Activated CD8-positive, alpha-beta T cell treated with anti-CD3 and anti-CD28 coated beads, Interleukin-2, amount 10 ng/mL, durations not matched to agents 7 days and 5 days (primary cell): Measurements from ENCODE around the gene CDH13. TPM values are rescaled to one million over a fixed set of nuclear protein-coding genes. Genes with fewer than 3 reads are reported as not detected.

Experiments used
- ATAC-seq: fragments of 150-1000 bp; cut with Tn5 transposase; one replicate; pipeline ENCODE4 v1.10.0; 2021; ENCODE audit warnings: moderate library complexity
- CTCF ChIA-PET: fragments of 350-600 bp; sonication (Branson Sonifier 250); formaldehyde crosslinking; loops from one replicate; lab custom pipeline; 2021; ENCODE audit warnings: antibody characterized with exemption; lab: Charles Lee
- POLR2A ChIA-PET: fragments of 350-600 bp; sonication (Branson Sonifier 250); formaldehyde crosslinking; loops from one replicate; lab custom pipeline; 2021; ENCODE audit warnings: antibody characterized with exemption; lab: Charles Lee
- DNase-seq: peaks from one replicate; pipeline ENCODE4 v3.0.0-alpha.2; 2020
- H3K27ac Mint-ChIP-seq: one replicate; pipeline ENCODE4 v1.8.0; 2021; ENCODE audit warnings: mild to moderate bottlenecking, mixed read lengths
- H3K27me3 Mint-ChIP-seq: one replicate; pipeline ENCODE4 v1.8.0; 2021; ENCODE audit warnings: low read depth, mixed read lengths
- H3K36me3 Mint-ChIP-seq: one replicate; pipeline ENCODE4 v1.8.0; 2021; ENCODE audit warnings: low read depth, mixed read lengths
- H3K4me1 Mint-ChIP-seq: one replicate; pipeline ENCODE4 v1.8.0; 2021; ENCODE audit warnings: low read depth, mixed read lengths
- H3K4me3 Mint-ChIP-seq: one replicate; pipeline ENCODE4 v1.8.0; 2021; ENCODE audit warnings: mild to moderate bottlenecking, mixed read lengths
- H3K9me3 Mint-ChIP-seq: one replicate; pipeline ENCODE4 v1.8.0; 2022; ENCODE audit warnings: mixed read lengths; ENCODE audit not compliant: insufficient read depth
- total RNA-seq, 2 experiments: library from RNA; stranded (reverse); gene quantifications; one replicate each; pipeline ENCODE4 v1.2.3, GENCODE V29; 2021

CDH13 gene
- total RNA-seq, 2 experiments from 2014 or later, result not detected

- H3K4me3 Mint-ChIP-seq, result no peak overlapping the region
- no peaks in the 10 kb centered on the region for H3K36me3 Mint-ChIP-seq
- ATAC-seq (no peak), DNase-seq (no peak)
- POLR2A ChIA-PET, result no interaction called here
- no peaks in the 10 kb centered on the region for H3K9me3 Mint-ChIP-seq
- CTCF ChIA-PET, result no interaction called here
- peaks cover 4% of the 10 kb centered on the region for H3K27me3 Mint-ChIP-seq
- no peak overlapping the region for H3K27ac Mint-ChIP-seq
- peaks cover 11% of the 10 kb centered on the region for H3K4me1 Mint-ChIP-seq
Measured at GRCh38 chr16:83771306-83771942, 1144.7 kb downstream of the CDH13 start.

GRCh38 chr16:83772806-83773205 is 1146.0 kb downstream of the CDH13 start:
- Mint-ChIP-seq H3K27me3 (peaks cover 7% of the 10 kb centered on the region), H3K36me3 (no peaks in the 10 kb centered on the region), H3K4me1 (peaks cover 11% of the 10 kb centered on the region), H3K9me3 (no peaks in the 10 kb centered on the region), H3K27ac (no peak overlapping the region), H3K4me3 (no peak overlapping the region)
- ChIA-PET CTCF (no interaction called here), POLR2A (no interaction called here)
- ATAC-seq (no peak), DNase-seq (no peak)

GRCh38 chr16:83774066-83774465 is 1147.3 kb downstream of the CDH13 start:
- CTCF ChIA-PET, result no interaction called here
- no peaks in the 10 kb centered on the region for H3K36me3 Mint-ChIP-seq
- no peak overlapping the region for H3K27ac Mint-ChIP-seq
- ATAC-seq (no peak), DNase-seq (no peak)
- POLR2A ChIA-PET, result no interaction called here
- H3K9me3 Mint-ChIP-seq, result no peaks in the 10 kb centered on the region
- H3K4me1 Mint-ChIP-seq, result peaks cover 7% of the 10 kb centered on the region
- H3K4me3 Mint-ChIP-seq, result no peak overlapping the region
- H3K27me3 Mint-ChIP-seq, result peaks cover 7% of the 10 kb centered on the region

GRCh38 chr16:83776944-83777343 is 1150.2 kb downstream of the CDH13 start:
- Mint-ChIP-seq H3K27me3 (peaks cover 15% of the 10 kb centered on the region), H3K9me3 (no peaks in the 10 kb centered on the region), H3K36me3 (no peaks in the 10 kb centered on the region), H3K4me3 (no peak overlapping the region), H3K4me1 (no peaks in the 10 kb centered on the region), H3K27ac (no peak overlapping the region)
- ATAC-seq, result no peak
- DNase-seq, result no peak
- CTCF ChIA-PET, result no interaction called here
- POLR2A ChIA-PET, result no interaction called here

GRCh38 chr16:83779886-83780285 is 1153.1 kb downstream of the CDH13 start:
- POLR2A ChIA-PET, result no interaction called here
- Mint-ChIP-seq H3K4me3 (no peak overlapping the region), H3K27me3 (peaks cover 16% of the 10 kb centered on the region), H3K27ac (no peak overlapping the region), H3K36me3 (no peaks in the 10 kb centered on the region), H3K4me1 (no peaks in the 10 kb centered on the region), H3K9me3 (no peaks in the 10 kb centered on the region)
- CTCF ChIA-PET, result no interaction called here
- ATAC-seq, result no peak
- DNase-seq, result no peak

- Mint-ChIP-seq H3K4me3 (no peak overlapping the region), H3K4me1 (no peaks in the 10 kb centered on the region), H3K27me3 (peaks cover 10% of the 10 kb centered on the region), H3K9me3 (no peaks in the 10 kb centered on the region), H3K27ac (no peak overlapping the region), H3K36me3 (no peaks in the 10 kb centered on the region)
- POLR2A ChIA-PET, result no interaction called here
- CTCF ChIA-PET, result no interaction called here
- ATAC-seq, result no peak
- no peak for DNase-seq
Measured at GRCh38 chr16:83785455-83785854, 1158.7 kb downstream of the CDH13 start.

- ChIA-PET POLR2A (no interaction called here), CTCF (no interaction called here)
- Mint-ChIP-seq H3K27ac (no peak overlapping the region), H3K4me1 (peaks cover 3% of the 10 kb centered on the region), H3K4me3 (no peak overlapping the region), H3K36me3 (no peaks in the 10 kb centered on the region), H3K27me3 (peaks cover 2% of the 10 kb centered on the region), H3K9me3 (no peaks in the 10 kb centered on the region)
- DNase-seq (no peak), ATAC-seq (no peak)
Measured at GRCh38 chr16:83789642-83790401, 1163.1 kb downstream of the CDH13 start.

GRCh38 chr16:83791916-83792315 is 1165.1 kb downstream of the CDH13 start:
- Mint-ChIP-seq H3K4me3 (no peak overlapping the region), H3K9me3 (no peaks in the 10 kb centered on the region), H3K27me3 (peaks cover 4% of the 10 kb centered on the region), H3K4me1 (peaks cover 3% of the 10 kb centered on the region), H3K27ac (no peak overlapping the region), H3K36me3 (no peaks in the 10 kb centered on the region)
- POLR2A ChIA-PET, result no interaction called here
- ATAC-seq (no peak), DNase-seq (no peak)
- CTCF ChIA-PET, result no interaction called here

GRCh38 chr16:83792391-83792790 is 1165.6 kb downstream of the CDH13 start:
- Mint-ChIP-seq H3K9me3 (no peaks in the 10 kb centered on the region), H3K27me3 (peaks cover 6% of the 10 kb centered on the region), H3K36me3 (no peaks in the 10 kb centered on the region), H3K4me3 (no peak overlapping the region), H3K4me1 (peaks cover 3% of the 10 kb centered on the region), H3K27ac (no peak overlapping the region)
- no peak for DNase-seq
- CTCF ChIA-PET, result no interaction called here
- POLR2A ChIA-PET, result no interaction called here
- ATAC-seq, result no peak

GRCh38 chr16:83793179-83793578 is 1166.4 kb downstream of the CDH13 start:
- Mint-ChIP-seq H3K4me3 (no peak overlapping the region), H3K36me3 (no peaks in the 10 kb centered on the region), H3K4me1 (peaks cover 3% of the 10 kb centered on the region), H3K9me3 (no peaks in the 10 kb centered on the region), H3K27me3 (peaks cover 6% of the 10 kb centered on the region), H3K27ac (no peak overlapping the region)
- ChIA-PET POLR2A (no interaction called here), CTCF (no interaction called here)
- DNase-seq (no peak), ATAC-seq (no peak)

- Mint-ChIP-seq H3K27me3 (peaks cover 11% of the 10 kb centered on the region), H3K4me1 (peaks cover 3% of the 10 kb centered on the region), H3K9me3 (no peaks in the 10 kb centered on the region), H3K36me3 (no peaks in the 10 kb centered on the region), H3K4me3 (no peak overlapping the region), H3K27ac (no peak overlapping the region)
- DNase-seq (no peak), ATAC-seq (no peak)
- ChIA-PET CTCF (no interaction called here), POLR2A (no interaction called here)
Measured at GRCh38 chr16:83794860-83795554, 1168.2 kb downstream of the CDH13 start.

GRCh38 chr16:83797013-83797412 is 1170.2 kb downstream of the CDH13 start:
- no peak overlapping the region for H3K27ac Mint-ChIP-seq
- no peaks in the 10 kb centered on the region for H3K36me3 Mint-ChIP-seq
- ChIA-PET CTCF (no interaction called here), POLR2A (no interaction called here)
- no peaks in the 10 kb centered on the region for H3K9me3 Mint-ChIP-seq
- no peak for DNase-seq
- no peak overlapping the region for H3K4me3 Mint-ChIP-seq
- H3K4me1 Mint-ChIP-seq, result peaks cover 3% of the 10 kb centered on the region
- H3K27me3 Mint-ChIP-seq, result peaks cover 16% of the 10 kb centered on the region
- no peak for ATAC-seq
